Measurements from ENCODE around the gene KLHDC1. TPM values are rescaled to one million over a fixed set of nuclear protein-coding genes. Genes with fewer than 3 reads are reported as not detected.

The KLHDC1 gene
- total and polyA plus RNA-seq, 9 of the 15 experiments (the other 6 are each of a cell fraction or from before 2014, with no cell fraction given), result 0.08 to 0.41 (median 0.18) TPM

DNA sequence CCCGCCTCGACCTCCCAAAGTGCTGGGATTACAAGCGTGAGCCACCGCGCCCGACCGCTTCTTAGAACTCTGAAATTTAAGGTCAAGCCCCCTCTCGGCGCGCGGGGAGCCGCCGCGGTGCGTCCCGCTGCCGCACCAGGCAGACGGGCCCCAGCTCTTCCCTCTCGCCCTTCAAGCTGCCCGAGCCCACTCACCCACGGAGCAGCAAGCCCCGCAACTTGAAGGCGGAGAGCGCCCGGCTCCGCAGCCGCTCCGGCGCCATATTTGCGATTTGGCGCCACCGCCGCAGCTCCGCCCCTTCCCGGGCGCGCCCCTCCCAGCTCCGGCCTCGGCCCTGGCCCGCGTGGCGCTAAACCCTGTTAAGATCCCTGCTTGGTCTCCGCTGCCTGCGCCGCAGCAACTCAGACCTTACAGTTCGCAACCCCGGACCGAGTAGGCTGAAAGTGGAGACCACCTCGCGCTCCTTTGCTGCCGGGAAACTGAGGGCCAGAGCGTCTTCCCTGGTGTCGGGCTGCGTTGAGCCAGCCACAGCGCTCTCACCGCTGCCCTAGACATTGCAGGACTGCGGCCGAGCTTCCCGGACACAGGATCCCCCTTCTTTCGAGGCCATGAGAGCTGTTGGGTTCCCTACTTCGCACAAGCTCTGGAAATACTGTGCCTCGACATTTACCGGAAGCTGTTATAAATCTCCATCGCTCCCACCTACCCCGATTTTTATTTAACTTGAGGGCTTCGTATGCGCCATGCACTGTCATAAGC, 4.8 kb upstream of the KLHDC1 start, which contains the start of gene POLE2 (continued):
- TF ChIP-seq ELK1 (CRISPR knock-in tag; IDR thresholded peaks at IDR 0.05), result no peak
- TF ChIP-seq ZNF780A (CRISPR knock-in tag; IDR thresholded peaks at IDR 0.05), result no peak
- no peak for TF ChIP-seq FOXJ2 (tag; IDR thresholded peaks at IDR 0.05)
- no peak for TF ChIP-seq HMG20A (CRISPR knock-in tag; conservative IDR thresholded peaks at IDR 0.05)
- TF ChIP-seq, protein P1, sequence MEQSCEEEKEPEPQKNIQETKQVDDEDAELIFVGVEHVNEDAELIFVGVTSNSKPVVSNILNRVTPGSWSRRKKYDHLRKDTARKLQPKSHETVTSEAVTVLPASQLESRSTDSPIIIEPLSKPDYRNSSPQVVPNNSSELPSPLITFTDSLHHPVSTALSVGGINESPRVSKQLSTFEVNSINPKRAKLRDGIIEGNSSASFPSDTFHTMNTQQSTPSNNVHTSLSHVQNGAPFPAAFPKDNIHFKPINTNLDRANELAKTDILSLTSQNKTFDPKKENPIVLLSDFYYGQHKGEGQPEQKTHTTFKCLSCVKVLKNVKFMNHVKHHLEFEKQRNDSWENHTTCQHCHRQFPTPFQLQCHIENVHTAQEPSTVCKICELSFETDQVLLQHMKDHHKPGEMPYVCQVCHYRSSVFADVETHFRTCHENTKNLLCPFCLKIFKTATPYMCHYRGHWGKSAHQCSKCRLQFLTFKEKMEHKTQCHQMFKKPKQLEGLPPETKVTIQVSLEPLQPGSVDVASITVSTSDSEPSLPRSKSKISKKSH (CRISPR knock-in tag; IDR thresholded peaks at IDR 0.05), result no peak
- TF ChIP-seq MEF2D (tag; conservative IDR thresholded peaks at IDR 0.05; ENCODE audit: low read depth), result no peak
- no peak for TF ChIP-seq SRSF1 (IDR thresholded peaks at IDR 0.05; ENCODE audit: low read depth, low read length)
- TF ChIP-seq RFX1 (IDR thresholded peaks at IDR 0.05), result no peak
- TF ChIP-seq RHOXF2B (CRISPR knock-in tag; conservative IDR thresholded peaks at IDR 0.05), result no peak
- TF ChIP-seq YBX1 (IDR thresholded peaks at IDR 0.05), result no peak
- TF ChIP-seq POU5F1 (IDR thresholded peaks at IDR 0.05; ENCODE audit: borderline replicate concordance, low read depth, low read length, partially characterized antibody), result no peak
- TF ChIP-seq, protein P2, sequence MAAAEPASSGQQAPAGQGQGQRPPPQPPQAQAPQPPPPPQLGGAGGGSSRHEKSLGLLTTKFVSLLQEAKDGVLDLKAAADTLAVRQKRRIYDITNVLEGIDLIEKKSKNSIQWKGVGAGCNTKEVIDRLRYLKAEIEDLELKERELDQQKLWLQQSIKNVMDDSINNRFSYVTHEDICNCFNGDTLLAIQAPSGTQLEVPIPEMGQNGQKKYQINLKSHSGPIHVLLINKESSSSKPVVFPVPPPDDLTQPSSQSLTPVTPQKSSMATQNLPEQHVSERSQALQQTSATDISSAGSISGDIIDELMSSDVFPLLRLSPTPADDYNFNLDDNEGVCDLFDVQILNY (CRISPR knock-in tag; IDR thresholded peaks at IDR 0.05), result 0 out of 2 replicates have a peak, but pooled peaks have one; percentile 67
- TF ChIP-seq NBN (IDR thresholded peaks at IDR 0.05; ENCODE audit: low read depth), result no peak
- 0 out of 2 replicates have a peak, but pooled peaks have one; percentile 8 for TF ChIP-seq ARID1B (IDR thresholded peaks at IDR 0.05)
- no peak for TF ChIP-seq ZNF766 (CRISPR knock-in tag; conservative IDR thresholded peaks at IDR 0.05)
- no peak for TF ChIP-seq TEAD2 (tag; IDR thresholded peaks at IDR 0.05)
- no peak for TF ChIP-seq BACH1 (tag; IDR thresholded peaks at IDR 0.05)
- TF ChIP-seq PYGO2 (tag; IDR thresholded peaks at IDR 0.05), result no peak
- TF ChIP-seq GTF2A2 (tag; IDR thresholded peaks at IDR 0.05), result no peak
- TF ChIP-seq, protein P3, sequence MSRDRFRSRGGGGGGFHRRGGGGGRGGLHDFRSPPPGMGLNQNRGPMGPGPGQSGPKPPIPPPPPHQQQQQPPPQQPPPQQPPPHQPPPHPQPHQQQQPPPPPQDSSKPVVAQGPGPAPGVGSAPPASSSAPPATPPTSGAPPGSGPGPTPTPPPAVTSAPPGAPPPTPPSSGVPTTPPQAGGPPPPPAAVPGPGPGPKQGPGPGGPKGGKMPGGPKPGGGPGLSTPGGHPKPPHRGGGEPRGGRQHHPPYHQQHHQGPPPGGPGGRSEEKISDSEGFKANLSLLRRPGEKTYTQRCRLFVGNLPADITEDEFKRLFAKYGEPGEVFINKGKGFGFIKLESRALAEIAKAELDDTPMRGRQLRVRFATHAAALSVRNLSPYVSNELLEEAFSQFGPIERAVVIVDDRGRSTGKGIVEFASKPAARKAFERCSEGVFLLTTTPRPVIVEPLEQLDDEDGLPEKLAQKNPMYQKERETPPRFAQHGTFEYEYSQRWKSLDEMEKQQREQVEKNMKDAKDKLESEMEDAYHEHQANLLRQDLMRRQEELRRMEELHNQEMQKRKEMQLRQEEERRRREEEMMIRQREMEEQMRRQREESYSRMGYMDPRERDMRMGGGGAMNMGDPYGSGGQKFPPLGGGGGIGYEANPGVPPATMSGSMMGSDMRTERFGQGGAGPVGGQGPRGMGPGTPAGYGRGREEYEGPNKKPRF (IDR thresholded peaks at IDR 0.05; ENCODE audit: low read depth, low read length), result no peak
- TF ChIP-seq NFATC3 (IDR thresholded peaks at IDR 0.05), result no peak
- no peak; a peak in 1 of 4 replicates for TF ChIP-seq FOXA3 (CRISPR knock-in tag; conservative IDR thresholded peaks at IDR 0.05 in 1 of 2, IDR thresholded peaks at IDR 0.05 in 1 of 2)
- peak; percentile 21 for TF ChIP-seq PHF20 (IDR thresholded peaks at IDR 0.05; ENCODE audit: partially characterized antibody)
- TF ChIP-seq KAT2B (IDR thresholded peaks at IDR 0.05; ENCODE audit: low read depth, low read length), result no peak

Data from K562 (cell line).